GM15510 (cell line): Measurements from ENCODE around the gene ATPAF2.

Source experiments
- POLR2A ChIP-seq: IDR thresholded peaks from 3 replicates; pipeline ENCODE4 v1.6.1; 2011; ENCODE audit warnings: borderline replicate concordance; ENCODE audit not compliant: insufficient read length; ENCODE audit errors: extremely low read depth

ATPAF2 gene

DNA sequence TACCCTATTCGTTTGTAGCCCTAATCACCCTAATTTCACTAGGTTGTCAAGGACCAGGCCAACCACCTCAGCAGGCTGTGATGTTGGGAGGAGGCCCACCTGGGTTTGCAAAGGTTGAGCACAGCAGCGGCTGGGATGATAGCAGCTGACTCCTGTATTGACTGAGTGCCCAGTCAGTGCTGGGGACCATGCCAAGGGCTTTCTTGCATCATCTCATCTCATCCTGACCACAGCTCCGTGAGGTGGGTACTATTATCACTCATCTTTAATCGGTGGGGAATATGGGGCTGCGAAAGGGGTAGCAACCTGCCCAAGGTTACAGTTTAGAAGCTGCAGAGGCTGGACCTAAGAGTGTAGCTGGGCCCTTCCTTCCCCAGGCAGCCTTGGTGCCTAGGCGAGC lies 11.7 kb downstream of the ATPAF2 start:
- no peak for TF ChIP-seq POLR2A

DNA sequence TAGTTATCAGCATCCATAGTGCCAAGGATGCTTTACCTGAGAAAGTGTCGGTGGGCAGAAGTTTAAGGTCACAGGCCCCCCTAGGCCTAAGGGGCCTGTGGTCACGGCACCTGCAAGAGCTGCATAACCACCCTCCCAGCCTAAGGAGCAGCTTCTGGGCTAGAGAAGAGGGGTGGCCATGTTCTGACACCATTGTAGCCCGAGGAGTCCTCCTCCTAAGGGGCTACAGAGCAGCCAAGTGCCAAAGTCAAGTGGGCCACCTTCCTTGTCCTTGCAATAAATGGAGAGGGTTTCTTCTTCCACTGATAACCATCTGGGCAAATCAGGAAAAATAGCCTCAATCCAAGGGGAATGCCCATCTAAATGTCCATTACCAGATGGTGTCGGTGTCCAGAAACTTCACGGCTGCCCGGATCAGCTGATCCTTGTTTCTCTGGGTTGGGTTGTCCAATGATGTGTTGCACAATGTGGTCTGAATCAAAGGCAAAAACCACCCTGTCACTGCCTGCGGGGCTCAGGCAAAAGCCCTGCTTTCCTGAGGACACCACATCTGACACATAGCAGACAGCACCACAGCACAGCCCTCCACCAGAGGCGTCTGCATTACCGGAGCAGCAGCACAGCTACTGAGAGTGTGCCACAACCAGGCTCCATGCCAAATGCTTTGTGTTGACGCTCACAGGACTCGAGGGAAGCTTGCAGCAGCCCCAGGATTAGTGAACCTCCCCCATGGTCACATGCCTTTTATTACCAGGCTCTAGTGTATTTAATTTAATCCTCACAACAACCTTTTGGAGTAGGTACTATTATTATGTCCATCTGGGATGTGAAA lies 12.8 kb downstream of the ATPAF2 start:
- no peak for TF ChIP-seq POLR2A

DNA sequence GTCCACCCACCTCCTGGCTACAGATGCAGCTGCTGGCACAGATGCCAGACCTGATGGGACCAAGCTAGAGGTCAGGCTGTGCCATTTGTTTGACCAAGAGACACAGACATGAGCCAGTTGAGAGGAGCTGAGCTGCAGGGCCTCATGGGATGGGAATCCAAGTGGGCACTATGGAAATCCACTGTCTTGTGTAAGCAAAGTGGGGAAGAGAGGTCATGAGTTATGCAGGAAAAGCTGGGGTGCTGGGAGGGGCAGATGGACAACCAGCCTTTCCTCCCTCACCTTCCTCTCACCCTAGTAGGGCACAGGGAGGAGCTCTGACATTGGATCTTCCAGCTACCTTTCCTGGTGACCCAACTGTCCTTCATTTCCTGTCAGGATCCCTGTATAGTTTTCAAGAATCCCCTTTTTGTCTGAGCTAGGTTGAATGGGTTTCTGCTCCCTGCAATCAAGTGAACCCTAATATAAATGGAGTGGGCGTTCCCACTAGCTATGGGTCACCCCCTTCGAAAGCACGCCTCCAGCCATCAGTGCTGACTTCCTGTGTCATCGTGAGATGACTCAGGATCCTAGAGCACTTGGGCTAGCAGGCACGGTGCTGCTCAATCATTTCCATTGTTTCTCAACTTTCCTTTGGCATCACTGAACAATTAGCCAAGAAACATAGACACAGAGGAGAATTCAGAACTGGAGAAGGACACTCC lies 13.6 kb downstream of the ATPAF2 start:
- no peak for TF ChIP-seq POLR2A

DNA sequence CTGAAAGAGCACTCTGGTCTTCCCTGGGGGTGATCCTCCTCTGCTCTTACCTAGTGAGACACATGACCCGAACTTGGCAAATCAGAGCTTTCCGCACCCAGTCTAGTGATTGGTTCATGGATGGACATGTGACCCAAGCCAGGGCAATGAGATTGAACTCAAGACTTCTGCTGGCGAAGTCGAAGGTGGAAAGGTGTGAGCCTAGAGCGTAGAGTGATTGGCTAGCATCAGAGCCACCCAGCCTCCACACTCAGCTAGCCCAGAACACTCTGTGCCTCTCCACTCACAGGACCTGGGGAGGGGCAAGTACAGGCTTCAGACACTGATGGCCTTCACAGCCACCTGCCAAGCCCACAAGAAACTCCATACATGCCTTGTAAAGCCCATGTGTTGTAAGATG lies 17.6 kb downstream of the ATPAF2 start:
- TF ChIP-seq POLR2A: no peak

DNA sequence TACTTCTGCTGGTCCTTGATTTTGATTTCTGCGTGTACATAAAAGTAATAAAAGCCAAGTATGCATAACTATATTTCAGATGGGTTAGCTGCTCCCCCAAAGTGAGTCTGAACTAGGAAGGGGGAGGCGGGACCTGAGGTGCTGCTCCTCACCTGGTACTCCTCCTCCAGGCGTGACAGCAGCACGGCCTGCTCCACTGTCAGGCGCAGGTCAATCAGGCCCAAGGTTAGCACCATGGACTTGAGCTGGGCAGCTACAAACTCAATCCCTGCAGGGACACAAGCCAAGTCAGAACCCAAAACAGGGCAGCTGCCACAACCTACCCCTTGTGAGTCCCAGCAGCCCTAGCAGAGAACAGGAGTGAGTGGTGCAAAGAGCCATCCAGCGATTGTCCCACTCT lies 18.0 kb downstream of the ATPAF2 start:
- TF ChIP-seq POLR2A: no peak

DNA sequence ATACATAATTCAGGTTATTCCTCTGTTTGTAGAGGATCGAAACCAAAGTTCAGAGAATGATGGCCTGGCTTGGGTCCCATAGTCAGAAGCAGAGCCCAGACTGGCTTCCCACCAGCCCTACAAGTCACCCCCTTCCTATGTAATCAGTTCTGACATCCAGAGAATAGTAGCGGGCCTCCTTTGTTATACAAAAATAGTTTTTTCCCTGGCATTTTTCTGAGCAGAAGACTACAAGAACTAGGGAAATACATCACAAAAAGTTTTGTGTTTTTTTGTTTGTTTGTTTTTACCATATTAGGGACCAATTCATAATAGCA lies 19.2 kb downstream of the ATPAF2 start:
- no peak for TF ChIP-seq POLR2A

DNA sequence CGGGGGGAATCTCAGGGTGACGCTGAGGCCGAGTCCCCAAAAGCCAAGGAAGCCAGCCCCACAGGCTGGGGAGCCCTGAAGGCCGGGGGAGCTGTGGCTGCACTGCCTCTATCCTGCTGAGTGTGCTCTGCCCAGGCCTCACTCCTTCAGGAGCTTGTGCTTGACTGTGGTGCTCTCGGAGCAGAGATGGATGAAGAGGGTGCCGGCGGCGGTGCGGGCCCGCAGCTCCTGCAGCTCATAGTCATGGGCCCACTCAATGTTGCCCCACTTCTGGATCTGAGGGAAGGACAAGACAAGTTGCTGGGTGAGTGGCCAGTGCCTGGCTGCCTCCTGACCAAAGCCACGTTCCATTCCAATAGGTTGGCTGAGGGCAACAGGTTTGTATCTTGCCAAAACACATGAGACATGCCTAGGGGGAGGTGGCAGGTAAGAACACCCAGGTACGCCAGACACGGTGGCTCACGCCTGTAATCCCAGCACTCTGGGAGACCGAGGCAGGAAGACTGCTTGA lies 20.5 kb downstream of the ATPAF2 start:
- TF ChIP-seq POLR2A: no peak

DNA sequence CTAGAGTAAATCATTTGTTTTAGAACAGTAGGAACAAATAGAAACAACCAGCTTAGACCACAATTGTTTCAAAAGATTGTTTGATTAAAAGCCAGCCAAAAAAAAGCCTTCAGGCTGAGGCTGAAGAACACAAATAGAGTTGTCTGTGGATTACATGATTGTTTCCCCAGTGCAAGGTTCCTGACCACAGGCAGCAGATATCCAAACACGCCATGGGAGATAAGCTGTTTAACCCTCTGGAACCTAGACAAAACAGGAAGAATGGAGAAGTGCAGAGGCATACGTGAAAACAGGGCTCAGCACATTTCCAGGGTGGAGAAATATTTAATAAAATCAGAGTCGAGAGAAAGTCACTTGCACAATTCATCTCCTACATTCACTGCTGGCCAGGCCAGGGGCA lies 21.0 kb downstream of the ATPAF2 start:
- no peak for TF ChIP-seq POLR2A

DNA sequence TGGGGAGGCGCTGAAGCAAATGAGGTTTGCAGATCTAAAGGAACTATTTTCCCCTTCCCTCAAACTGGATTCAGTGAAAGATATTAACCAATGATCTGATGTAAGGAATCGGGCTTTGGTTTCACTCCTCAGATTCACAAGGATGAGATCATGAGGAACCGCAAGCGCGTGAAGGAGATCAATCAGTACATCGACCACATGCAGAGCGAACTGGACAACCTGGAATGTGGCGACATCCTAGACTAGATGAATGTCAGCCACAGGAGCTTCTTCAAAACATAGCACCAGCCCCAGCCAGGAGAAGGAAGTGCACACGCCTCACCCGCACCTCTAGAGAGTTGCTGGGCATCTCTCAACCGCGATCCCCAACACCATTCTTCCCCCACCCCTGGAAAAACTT lies 22.5 kb downstream of the ATPAF2 start:
- no peak for TF ChIP-seq POLR2A

DNA sequence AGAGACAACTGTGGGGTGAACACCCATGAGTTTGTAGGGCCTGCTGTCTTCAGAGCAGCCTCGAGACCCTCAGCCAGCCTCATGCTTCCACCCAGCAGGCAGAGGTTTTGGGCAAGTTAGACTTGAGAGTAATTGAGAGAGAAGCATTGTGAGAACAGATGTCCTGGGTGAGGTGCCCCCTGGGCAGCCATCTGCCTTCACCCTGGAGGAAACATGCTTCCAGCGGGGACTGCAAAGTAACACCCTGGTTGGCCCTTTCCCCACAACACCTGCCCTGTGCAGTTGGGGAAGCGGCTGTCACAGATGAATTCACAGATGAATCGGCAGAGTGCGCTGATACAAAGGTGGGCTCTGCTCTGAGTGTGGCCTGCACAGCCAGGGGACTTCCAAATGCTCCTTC lies 23.4 kb downstream of the ATPAF2 start:
- no peak for TF ChIP-seq POLR2A

DNA sequence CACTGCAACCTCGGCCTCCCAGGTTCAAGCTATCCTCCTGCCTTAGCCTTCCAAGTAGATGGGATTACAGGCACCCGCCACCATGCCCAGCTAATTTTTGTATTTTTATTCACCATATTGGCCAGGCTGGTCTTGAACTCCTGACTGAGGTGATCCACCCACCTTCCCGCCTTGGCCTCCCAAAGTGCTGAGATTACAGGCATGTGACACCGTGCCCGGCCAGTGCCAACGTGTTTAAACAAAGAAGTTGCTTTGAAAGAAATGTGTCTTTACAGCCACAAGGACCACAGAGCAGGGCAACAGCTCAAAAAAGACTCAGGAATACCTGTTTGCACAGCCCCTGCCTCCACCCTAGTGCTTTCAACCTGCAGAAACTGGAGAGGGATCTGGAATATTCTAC lies 25.0 kb downstream of the ATPAF2 start:
- TF ChIP-seq POLR2A: no peak

DNA sequence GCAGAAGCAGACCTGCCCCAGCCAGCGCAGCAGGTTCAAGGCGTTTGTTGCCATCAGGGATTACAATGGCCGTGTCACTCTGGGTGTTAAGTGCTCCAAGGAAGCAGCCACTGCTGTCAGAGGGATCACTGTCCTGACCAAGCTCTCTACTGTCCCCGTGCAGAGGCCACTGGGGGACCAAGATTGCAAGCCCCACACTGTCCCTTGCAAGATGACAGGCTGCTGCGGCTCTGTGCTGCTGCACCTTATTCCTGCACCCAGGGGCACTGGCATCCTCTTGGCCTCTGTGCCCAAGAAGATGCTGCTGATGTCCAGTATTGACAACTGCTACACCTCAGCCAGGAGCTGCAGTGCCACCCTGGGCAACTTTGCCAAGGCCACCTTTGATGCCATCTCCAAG lies 27.7 kb downstream of the ATPAF2 start:
- TF ChIP-seq POLR2A: no peak

DNA sequence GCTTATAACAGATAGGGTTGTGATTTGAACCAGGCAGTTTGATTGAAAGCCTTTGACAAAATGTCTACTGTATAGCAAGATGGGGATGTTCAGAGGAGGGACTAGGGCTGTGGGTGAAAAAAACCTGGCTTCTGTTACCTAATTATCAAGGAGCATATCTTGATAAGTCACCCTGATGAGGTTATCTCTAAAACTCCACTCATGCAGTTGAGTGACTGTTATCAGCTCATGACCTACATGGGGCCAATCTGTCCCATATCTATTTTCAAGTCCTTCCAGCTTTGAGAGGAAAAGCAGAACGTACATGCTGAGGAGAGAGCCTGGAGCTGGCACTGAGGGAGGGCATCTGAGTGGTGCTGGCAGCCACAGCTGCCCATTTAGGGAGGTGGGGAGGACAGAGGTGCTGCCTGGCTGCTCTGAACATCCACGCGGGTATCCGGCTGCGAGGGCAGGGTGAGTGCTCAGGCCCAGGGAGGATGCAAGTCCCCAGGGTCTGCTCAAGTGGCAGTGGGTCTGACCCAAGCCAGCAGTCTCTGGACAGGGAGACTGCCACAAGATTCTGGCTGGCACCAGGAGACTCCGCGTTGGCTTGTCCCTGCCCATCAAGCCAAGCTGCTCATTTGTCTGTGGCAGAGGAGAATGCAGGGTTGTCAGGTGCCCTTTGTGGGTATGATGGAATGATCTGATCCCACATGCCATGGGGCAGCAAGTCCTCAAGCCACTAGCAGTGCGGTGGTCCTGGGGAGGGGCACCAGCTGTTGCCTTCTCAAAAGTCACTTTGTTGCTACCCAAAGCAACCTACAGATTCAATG lies 29.2 kb downstream of the ATPAF2 start:
- no peak for TF ChIP-seq POLR2A

DNA sequence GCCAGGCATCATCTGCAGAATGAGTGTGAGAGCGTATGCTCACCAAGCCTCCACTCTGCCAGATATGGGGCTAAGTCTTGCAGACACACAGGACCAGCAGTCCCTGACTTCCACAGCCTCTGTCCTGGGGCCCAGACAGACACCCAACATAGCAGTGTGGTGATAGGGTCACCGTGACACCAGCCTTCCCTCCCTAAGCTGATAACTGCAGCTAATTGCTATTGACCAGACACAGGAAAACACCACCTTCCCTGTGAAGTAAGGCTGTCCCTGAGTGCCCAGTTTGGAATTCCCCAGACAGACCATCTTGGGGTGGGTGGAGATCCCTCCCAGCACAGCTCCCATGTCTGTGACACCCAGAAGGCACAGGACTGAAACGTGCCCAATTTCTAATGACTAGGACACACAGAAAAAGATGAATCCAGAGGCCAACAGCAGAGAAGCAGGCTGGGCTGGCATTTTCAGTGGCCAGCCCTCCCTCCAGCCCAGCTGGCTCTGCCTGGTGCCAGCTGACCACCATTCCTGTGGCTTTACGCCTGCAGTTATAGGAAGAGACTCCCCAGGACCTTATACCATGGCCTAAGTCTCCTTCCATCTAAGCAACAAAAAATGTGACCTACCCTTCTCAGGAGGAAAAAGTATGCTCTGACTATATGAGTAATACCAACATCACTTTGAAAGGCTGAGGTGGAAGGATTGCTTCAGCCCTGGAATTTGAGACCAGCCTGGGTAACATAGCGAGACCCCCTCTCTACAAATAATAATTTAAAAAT lies 30.3 kb downstream of the ATPAF2 start:
- no peak for TF ChIP-seq POLR2A
